ENCODE data around the gene USP22.

DNA sequence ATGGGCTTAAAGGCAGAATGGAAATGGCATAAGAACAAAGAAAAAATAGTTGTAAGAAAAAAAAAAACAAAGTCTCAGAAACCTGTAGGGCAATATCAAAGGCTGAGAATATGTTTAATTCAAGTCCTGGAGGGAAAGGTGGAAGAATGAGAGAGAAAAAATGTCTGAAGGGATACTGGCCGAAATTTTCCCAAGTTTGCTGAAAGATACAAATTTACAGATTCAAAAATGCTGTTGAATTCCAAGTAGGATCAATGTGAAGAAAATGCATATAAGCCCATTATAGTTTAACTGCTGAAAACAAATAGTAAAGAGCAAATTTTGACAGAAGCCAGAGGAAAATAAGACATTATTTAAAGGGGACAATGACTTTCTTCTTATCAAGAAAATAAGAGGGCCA is 6.6 kb upstream of the USP22 start:
- TF ChIP-seq, protein P1, sequence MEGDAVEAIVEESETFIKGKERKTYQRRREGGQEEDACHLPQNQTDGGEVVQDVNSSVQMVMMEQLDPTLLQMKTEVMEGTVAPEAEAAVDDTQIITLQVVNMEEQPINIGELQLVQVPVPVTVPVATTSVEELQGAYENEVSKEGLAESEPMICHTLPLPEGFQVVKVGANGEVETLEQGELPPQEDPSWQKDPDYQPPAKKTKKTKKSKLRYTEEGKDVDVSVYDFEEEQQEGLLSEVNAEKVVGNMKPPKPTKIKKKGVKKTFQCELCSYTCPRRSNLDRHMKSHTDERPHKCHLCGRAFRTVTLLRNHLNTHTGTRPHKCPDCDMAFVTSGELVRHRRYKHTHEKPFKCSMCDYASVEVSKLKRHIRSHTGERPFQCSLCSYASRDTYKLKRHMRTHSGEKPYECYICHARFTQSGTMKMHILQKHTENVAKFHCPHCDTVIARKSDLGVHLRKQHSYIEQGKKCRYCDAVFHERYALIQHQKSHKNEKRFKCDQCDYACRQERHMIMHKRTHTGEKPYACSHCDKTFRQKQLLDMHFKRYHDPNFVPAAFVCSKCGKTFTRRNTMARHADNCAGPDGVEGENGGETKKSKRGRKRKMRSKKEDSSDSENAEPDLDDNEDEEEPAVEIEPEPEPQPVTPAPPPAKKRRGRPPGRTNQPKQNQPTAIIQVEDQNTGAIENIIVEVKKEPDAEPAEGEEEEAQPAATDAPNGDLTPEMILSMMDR (IDR thresholded peaks at IDR 0.05), result no peak
- no peak for TF ChIP-seq POLR2A (IDR thresholded peaks at IDR 0.05)

All from stomach (tissue), 4 donors.